HG03442 (cell line): ENCODE results near the gene GJD4.
A peak's percentile ranks its signal among the peaks of the same experiment; 100 is the strongest.

Experiments used
- ATAC-seq: cut with Tn5 transposase; IDR thresholded peaks from one replicate; pipeline ENCODE4 v1.9.1; 2021; ENCODE audit warnings: mild to moderate bottlenecking, moderate library complexity; ENCODE audit not compliant: unreplicated experiment

The GJD4 gene

GRCh38 chr10:35613597-35614226 lies 8.6 kb downstream of the GJD4 start:
- ATAC-seq, result no peak

GRCh38 chr10:35614312-35614711 lies 9.2 kb downstream of the GJD4 start:
- no peak for ATAC-seq

DNA sequence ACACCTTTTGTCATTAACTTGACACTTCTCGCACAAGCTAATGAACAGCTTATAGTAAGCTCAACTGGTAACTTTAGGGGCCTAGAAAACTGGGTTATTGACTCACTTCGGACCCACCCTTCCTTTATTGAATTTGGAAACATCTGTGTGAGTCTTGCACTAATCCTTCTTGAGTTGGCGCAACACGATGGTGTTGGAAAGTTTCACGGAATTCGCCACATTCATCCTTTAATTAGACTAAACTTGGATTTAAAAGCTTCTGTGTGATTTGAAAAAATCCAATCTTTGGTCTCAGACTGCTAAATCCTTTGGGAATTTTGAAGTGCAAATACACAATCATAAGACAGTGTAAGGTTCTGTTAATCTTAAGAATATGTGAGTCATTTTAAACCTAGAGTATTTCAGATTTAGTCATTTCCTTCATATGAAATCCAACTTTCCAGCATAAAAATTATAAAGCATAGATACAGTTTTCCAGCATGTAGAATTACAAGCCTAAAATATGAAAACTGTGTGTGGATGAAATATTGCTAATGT lies 21.9 kb downstream of the GJD4 start:
- ATAC-seq, result no peak

GRCh38 chr10:35631404-35631803 lies 26.3 kb downstream of the GJD4 start:
- ATAC-seq, result no peak

GRCh38 chr10:35632027-35632426 lies 26.9 kb downstream of the GJD4 start:
- ATAC-seq, result no peak

- ATAC-seq, result no peak
These were observed 28.2 kb downstream of the GJD4 start for GRCh38 chr10:35633006-35633980.

DNA sequence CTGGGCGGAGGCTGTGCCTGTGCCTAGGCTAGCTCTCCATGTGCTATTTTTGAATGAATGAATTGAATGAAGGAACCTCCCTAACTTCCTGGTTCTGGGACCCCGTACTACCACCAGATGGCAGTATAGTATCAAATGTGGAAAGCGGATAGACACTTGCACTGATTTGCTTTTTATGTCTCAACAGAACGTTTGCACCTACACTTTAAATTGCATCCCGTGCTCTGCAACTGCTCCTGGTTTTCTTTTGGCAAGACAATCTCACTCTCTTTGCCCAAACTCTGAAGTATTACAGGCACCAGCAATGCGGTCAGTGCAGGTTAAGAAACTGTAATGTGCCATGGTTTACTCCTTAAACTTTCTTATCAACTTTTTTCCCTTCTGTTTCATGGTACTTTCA lies 30.4 kb downstream of the GJD4 start:
- peak; percentile 72 for ATAC-seq

DNA sequence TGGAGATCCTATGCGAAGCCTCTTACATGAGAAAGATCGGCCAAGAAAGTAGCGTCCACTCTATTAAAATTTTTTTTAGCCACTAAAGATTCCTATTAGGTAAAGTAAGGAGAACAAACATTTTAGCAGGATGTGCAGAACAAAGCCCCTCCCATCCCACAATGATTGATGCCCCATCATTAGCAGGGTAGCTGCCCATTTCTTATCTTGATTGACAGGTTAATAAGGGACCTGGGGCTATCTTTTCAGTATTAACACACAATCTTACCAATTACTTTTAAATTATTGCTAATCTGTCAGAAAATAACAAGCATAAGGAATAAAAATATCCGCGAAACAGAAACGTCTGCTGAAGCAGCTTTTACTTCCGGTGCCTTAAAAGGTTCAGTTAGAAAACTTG lies 31.8 kb downstream of the GJD4 start:
- no peak for ATAC-seq

GRCh38 chr10:35637462-35637861 lies 32.3 kb downstream of the GJD4 start:
- no peak for ATAC-seq

DNA sequence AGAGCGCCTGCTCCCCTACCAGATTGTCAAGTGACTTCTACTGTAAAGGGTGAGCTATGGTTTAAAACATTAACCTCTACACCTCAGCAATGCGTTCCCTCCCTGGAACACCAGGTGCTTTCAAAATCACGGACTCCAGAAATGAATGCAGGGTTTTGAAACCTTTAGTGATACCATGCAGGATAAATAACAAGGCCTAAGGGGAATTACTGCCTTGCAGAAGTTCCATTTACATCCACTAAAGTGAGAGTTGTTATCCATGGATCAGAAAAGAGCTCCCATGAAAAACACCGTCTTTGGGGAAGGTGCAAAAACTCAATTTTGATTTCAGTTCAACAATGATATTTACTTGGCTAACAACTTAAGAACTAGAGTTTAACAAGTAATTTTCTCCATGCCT lies 33.0 kb downstream of the GJD4 start:
- no peak for ATAC-seq

DNA sequence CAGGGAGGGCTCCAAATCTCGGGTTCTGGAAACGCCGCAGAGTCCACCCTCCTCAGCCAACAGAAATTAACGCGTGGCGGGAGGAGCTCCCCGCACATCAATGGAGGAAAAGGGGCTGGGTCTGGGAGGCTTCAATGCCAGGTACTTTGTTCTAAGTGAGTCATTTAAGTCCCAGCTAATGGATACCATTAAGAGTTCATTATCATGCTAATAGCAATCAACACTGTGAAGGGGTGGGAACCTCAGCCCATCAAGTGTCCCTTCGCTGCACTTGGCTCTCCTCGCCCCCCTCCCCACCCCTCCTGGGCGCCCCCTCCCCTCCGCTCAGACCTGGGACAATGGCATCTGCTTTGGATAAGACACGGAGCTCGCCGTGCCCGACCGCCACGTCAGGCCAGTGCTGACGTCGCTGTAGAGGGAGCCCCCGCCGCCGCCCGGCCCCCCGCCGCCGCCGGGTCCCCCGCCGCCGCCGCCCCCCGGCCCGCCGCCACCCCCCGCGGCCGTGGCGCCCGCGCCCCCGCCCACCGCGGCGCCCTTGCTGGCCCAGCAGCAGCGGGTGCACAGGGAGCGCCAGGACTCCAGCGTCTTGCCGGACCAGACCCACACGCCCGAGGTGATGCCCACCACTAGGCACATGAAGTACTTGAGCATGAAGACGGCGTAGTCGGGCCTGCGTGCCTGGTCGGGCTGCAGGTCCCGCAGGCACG lies 34.0 kb downstream of the GJD4 start:
- no peak for ATAC-seq

- no peak for ATAC-seq
These were observed 34.7 kb downstream of the GJD4 start for GRCh38 chr10:35639728-35640401.

DNA sequence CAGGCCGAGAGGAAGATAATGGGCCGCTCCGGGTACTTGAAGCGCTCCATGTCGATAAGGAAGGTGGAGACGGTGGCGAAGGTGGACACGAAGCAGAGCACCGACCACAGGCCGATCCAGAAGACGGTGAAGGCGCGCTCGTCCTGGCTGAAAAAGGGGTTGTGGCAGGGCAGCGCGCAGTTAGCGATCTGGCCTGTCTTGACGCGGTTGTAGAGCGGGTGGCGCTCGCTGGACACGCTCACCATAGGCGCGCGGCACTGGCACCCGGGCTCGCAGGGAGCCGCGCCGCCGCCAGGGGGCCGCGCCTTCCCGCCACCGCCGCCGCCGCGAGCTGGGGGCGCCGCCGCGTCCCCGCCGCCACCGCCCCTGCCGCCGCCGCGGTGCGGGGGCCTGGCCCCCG lies 35.3 kb downstream of the GJD4 start:
- peak; percentile 34 for ATAC-seq

DNA sequence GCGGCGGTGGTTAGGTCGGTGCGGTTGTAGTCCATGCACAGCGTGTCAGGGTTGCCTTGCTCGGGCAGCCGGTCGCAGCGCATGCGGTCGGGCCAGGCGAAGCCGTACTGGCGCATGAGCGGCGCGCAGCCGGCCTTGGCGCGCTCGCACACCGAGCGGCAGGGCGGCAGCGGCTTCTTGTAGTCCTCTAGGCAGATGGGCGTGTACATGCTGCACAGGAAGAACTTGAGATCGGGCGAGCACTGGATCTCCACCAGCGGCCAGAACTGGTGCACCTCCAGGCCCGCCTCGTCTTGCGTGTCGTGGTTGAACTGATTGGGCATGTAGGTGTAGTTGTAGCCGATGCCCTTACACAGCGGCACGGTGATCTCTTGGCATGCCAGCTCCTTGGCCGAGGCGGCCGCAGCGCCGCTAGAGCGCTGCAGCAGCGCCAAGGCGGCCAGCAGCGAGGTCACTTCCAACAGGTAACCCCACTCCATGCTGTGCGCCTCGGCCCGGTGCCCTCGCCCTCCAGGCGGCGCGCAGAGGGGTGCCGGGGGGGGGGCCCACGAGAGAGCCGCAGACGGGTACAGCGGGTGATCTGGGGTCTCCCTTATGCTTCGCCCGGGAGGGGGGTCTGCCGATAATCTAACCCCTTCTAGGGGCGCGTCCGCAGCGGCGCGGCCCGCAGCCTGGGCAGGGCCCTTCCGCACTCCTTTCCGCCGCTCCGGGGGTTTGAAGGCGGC lies 36.0 kb downstream of the GJD4 start:
- peak; percentile 27 for ATAC-seq

DNA sequence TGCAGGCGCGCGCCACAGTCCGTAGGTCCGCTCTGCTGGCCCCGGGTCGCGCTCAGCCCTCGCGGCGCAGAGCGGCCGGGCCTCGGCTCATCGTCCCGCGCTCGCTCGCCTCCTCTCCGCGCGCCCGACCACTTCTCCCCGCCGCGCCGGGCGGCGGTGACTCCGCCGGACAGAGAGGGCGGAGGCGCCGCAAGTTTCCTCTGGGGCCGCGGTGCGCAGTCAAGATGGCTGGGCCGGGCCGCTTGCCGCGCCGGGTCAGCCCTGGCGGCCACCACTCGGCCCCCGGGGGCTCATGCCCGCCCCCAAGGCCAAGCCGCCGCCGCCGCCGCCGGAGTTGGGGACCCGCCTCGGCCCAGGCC lies 36.5 kb downstream of the GJD4 start:
- ATAC-seq, result peak; percentile 11

GRCh38 chr10:35642035-35642792 lies 37.1 kb downstream of the GJD4 start, which contains the start of gene FZD8:
Gene FZD8 (minus strand): TSS chr10:35642296. CDS start chr10:35641429, 867 bp downstream.
- ATAC-seq, result peak; percentile 89

GRCh38 chr10:35642793-35643114 lies 37.6 kb downstream of the GJD4 start:
- ATAC-seq, result no peak

DNA sequence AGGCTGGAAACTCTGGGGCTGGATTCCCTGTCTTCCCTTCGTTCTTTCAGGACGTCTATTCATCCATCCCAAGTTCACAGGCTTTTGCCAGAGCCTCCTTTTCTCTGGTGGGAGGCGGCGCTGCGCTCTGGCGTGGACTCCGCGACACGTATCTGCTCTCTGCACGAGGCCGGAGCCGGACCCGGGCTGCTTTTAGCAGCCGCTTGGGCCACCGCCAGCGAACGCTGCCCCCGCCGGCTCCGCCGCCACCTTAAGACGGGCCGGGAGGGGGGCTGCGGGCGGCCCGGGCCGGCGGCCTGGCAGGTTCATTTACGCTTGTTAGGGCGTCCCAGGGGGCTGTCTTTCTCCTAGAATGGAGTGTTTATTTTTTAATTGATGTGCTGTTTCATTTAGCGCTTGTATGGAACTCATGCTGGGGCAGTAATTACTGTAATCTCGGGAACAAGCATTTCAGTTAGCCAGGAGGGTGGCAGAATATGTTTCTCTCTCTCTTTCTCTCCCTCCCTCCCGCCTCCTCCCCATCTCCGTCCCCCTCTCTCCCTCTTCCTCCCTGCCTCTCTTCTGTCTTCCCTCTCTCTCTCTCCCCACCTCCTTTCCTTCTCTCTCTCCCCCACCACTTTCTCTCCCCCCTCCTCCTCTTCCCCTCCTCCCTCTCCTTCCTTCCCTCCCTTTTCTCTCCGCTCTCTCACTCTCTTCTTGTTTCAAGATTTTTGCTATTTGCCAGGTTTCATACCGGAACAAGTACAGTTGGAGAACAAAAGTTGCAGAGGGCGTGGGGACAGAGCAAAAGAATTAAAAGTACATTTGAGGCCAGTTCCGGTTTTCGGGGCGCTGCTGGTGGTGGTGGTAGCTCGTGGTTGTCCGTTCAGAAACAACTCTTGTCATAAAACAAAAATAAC lies 38.3 kb downstream of the GJD4 start:
- no peak for ATAC-seq
